Lung (tissue), 12 donors: Measurements from ENCODE around the gene MARCHF3. TPM values are rescaled to one million over a fixed set of nuclear protein-coding genes. Genes with fewer than 3 reads are reported as not detected.

ENCODE experiments used
- ATAC-seq: fragments of 200-7000 bp; cut with Tn5 transposase; one replicate; pipeline ENCODE4 v1.9.1; 2020; ENCODE audit warnings: moderate number of reproducible peaks; ENCODE audit not compliant: insufficient read depth, low FRiP score
- DNase-seq, 3 donors: peaks; one replicate each; pipeline ENCODE4 v3.0.0-alpha.2; 2013 to 2017
- H3K27ac ChIP-seq, 2 donors: one replicate each; pipeline ENCODE4 v1.5.1; 2013; ENCODE audit warnings: mild to moderate bottlenecking in 2 of 2, moderate library complexity in 2 of 2, control low read depth in 1 of 2, inconsistent platforms in 1 of 2, low read depth in 1 of 2, low read length in 1 of 2
- H3K27me3 ChIP-seq, 3 donors: one replicate each; pipeline ENCODE4 v1.5.1; 2013; ENCODE audit warnings: low read length in 2 of 3; ENCODE audit not compliant: control insufficient read depth in 3 of 3, insufficient read depth in 3 of 3
- H3K36me3 ChIP-seq, 4 donors: one replicate each; pipeline ENCODE4 v1.5.1; 2013; ENCODE audit warnings: low read length in 4 of 4, mild to moderate bottlenecking in 1 of 4, moderate library complexity in 1 of 4; ENCODE audit not compliant: control insufficient read depth in 4 of 4, insufficient read depth in 4 of 4
- H3K4me1 ChIP-seq, 5 donors: one replicate each; pipeline ENCODE4 v1.5.1; 2013; ENCODE audit warnings: low read length in 5 of 5, mild to moderate bottlenecking in 2 of 5, moderate library complexity in 1 of 5; ENCODE audit not compliant: control insufficient read depth in 5 of 5, insufficient read depth in 5 of 5
- H3K4me3 ChIP-seq: one replicate; pipeline ENCODE4 v1.5.1; 2013; ENCODE audit warnings: mild to moderate bottlenecking, control low read depth, moderate library complexity
- H3K9ac ChIP-seq, 2 donors: one replicate each; pipeline ENCODE4 v1.5.1; 2013; ENCODE audit warnings: low read length in 2 of 2, control low read depth in 1 of 2; ENCODE audit not compliant: insufficient read depth in 1 of 2
- H3K9me3 ChIP-seq, 4 donors: one replicate each; pipeline ENCODE4 v1.5.1; 2013; ENCODE audit warnings: low read length in 3 of 4, mild to moderate bottlenecking in 1 of 4, moderate library complexity in 1 of 4; ENCODE audit not compliant: control insufficient read depth in 4 of 4, insufficient read depth in 3 of 4
- CTCF ChIP-seq: IDR thresholded peaks from 2 replicates; pipeline ENCODE4 v1.5.1; 2012; ENCODE audit warnings: mild to moderate bottlenecking; ENCODE audit errors: control extremely low read depth, extremely low read depth
- WGBS, 2 donors: extraction: QIAGEN DNeasy Blood & Tissue Kit; methylation state at CpG; one replicate each; pipeline ENCODE4 v1.1.7; 2013; 5-methylcytosine and 5-hydroxymethylcytosine counted together
- polyA plus RNA-seq, 2 donors: library from polyadenylated mRNA; stranded (reverse); fragments of 200-250 nt; gene quantifications; one replicate each; pipeline ENCODE4 v1.2.1, GENCODE V29; 2013
- total RNA-seq, 2 donors: library from RNA; depleted of rRNA in 1 of 2; stranded (reverse); fragments of >200 nt in 1 of 2; gene quantifications; one replicate each; pipeline ENCODE4 v1.2.1, GENCODE V29; 2014 to 2021
- donor health status: control.
- donor health status: control.
- donor health status: Bipolar disorder and iron deficiency.
- donor health status: healthy.
- donor health status: DM: yes; HTN: yes; CAD: no.

MARCHF3 gene
- total and polyA plus RNA-seq, 4 donors = 3.7 to 17.0 (median 13.1) TPM

DNA sequence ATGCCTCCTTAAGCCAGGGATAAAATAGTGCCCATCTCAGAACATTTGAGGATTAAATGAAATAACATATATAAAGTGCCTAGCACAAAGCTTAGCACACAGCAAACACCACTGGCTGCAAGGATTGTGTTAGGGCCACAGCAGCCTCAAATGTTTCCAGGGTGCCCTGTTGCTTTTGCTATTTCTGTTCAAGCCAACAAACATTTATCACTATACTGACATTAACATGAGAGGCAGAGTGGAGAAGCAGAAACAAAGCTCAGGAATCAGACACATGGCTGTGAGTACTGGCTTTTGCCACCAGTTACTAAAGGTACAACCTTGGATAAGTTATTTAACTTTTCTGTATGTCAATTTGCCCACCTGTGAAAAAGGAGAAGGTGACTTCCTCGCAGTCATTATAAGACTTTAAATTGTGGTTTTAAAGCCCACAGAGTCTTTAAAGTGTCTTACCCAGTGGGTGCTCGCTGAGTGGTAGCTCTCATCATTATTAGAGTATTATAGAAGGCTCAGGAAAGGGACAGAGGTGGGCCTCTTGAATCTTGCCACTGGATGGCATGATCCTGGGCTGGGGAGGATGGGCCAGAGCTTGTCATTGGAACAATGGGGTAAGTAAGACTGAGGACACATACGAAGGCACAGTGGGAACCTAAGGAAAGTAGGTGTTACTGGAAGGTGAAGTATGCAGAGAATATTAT is 98.2 kb downstream of the MARCHF3 start:
- Histone ChIP-seq H3K4me3 (no peak overlapping the region), H3K9ac (no peak overlapping the region), H3K9me3 (no peaks in the 10 kb centered on the region), H3K27me3 (no peaks in the 10 kb centered on the region), H3K27ac (no peak overlapping the region), H3K36me3 (no peaks in the 10 kb centered on the region), H3K4me1 (peaks cover 0 to 23% (median 0%) of the 10 kb centered on the region in 5 donors)
- no peak for TF ChIP-seq CTCF
- DNase-seq (no peak), ATAC-seq (no peak)
- 84 to 87% methylated on average over 3 of the region's 3 CpGs for WGBS, 2 donors

DNA sequence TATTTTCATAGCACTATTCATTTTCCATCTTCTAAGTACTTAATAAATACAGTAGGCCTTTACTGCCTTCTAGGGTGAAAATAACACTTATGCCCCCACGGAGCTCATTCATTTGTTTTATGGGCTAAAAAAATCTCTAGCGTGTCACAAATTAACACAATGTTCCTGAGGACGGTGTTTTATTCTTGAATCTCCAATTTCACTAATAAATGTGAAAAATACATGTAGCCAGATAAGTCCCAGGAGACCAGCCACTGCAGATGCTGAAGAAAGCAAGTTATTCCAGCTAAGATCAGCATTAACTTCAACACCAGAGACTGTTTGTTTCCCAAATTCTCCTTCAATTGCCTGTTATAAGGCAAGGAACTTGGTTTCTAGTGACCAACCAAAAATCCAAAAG is 102.3 kb downstream of the MARCHF3 start:
- TF ChIP-seq CTCF = no peak
- Histone ChIP-seq H3K36me3 (no peaks in the 10 kb centered on the region), H3K4me1 (peaks cover 0 to 29% (median 0%) of the 10 kb centered on the region in 5 donors), H3K9me3 (no peaks in the 10 kb centered on the region), H3K9ac (no peak overlapping the region), H3K27ac (no peak overlapping the region), H3K4me3 (no peak overlapping the region), H3K27me3 (no peaks in the 10 kb centered on the region)
- ATAC-seq = no peak
- no peak for DNase-seq
- WGBS, 2 donors = 95 to 96% methylated on average over 3 of the region's 3 CpGs

DNA sequence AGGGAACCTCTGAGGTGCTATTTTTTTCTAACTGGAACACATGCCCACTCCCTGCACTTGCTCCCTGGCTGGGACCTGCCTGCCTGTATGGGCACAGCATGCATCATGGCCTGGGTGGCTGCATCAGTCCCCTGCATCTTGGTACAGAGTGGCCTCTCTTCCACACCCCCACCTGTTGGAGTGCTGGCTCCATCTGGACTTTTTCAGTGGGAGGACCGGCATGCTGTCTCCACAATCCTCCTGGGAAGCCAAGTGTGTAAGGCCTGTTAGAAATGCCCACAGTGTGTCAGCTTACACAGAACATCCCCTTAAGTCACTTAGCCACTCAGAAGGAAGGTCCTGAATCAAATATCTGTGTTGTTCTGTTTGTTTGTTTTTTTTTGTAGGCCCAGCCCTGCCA is 102.9 kb downstream of the MARCHF3 start:
- WGBS, 2 donors = 95 to 98% methylated on average over 1 of the region's 1 CpG
- H3K4me3 ChIP-seq = no peak overlapping the region
- peaks cover 0 to 25% (median 0%) of the 10 kb centered on the region in 5 donors for H3K4me1 ChIP-seq
- no peak for TF ChIP-seq CTCF
- no peaks in the 10 kb centered on the region for H3K9me3 ChIP-seq
- no peaks in the 10 kb centered on the region for H3K27me3 ChIP-seq
- no peak for ATAC-seq
- no peak for DNase-seq
- H3K36me3 ChIP-seq = no peaks in the 10 kb centered on the region
- no peak overlapping the region for H3K9ac ChIP-seq
- H3K27ac ChIP-seq = no peak overlapping the region

GRCh38 chr5:126926187-126926586 is 104.2 kb downstream of the MARCHF3 start:
- no peak for TF ChIP-seq CTCF
- Histone ChIP-seq H3K4me1 (peaks cover 0 to 18% (median 0%) of the 10 kb centered on the region in 5 donors), H3K9ac (no peak overlapping the region), H3K27me3 (no peaks in the 10 kb centered on the region), H3K4me3 (no peak overlapping the region), H3K36me3 (no peaks in the 10 kb centered on the region), H3K9me3 (no peaks in the 10 kb centered on the region), H3K27ac (no peak overlapping the region)
- WGBS, 2 donors = 61 to 69% methylated on average over 2 of the region's 2 CpGs
- DNase-seq (no peak), ATAC-seq (no peak)
